GDM1 (cell line): ENCODE measurements around the gene RNF40.
A peak's percentile ranks its signal among the peaks of the same experiment; 100 is the strongest.

Source experiments
- DNase-seq: peaks from one replicate; lab custom pipeline; 2025; lab: John Stamatoyannopoulos, UW

Gene RNF40

DNA sequence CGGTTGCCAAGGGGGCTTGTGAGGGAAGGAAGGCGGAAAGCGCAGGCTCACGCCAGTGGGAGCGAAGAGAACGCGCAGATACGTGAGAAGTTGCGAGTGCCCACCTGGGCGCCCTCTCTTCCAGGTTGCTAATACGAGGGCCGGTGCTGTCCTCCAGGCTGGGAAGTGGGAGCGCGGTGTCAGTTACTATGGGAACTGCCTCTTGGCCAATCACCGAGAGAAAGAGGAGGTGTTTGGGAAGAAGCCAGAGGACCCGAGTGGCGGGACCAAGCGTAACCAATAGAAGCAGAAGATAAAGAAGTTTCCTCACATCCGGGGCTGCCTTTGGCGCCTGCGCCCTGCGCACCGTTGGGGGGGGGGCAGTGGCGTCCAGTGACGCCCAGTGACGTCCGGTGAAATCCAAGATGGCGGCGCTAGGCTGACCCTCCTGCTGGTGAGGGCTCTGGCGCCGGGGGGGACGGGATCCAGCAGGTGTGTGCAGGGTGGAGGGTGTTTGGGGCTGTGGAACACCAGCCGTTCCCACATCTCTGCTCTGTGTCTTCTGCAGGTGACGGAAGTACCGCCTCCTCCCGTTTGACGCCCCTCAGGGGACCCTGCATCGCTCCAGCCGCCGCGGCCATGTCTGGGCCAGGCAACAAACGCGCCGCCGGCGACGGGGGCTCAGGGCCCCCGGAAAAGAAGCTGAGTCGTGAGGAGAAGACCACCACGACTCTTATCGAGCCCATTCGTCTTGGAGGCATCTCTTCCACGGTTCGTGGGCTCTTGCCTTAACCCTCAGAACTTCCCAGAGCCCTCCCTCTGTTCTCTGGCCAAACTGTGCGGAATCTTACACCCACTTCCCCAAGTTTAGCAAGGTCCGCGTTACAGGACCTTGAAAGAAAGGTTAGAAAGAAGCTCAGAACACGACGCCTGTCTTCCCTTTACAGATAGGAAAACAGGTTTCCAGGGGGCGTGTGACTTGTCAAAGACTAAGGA, at the start of gene RNF40, which contains the start of gene CFAP119:
TSS of gene RNF40 (plus strand) at position 395 of the 975 bp plus-strand sequence. CDS start at position 619, 224 bp downstream.
TSS of gene CFAP119 (minus strand) at position 135 of the 975 bp plus-strand sequence. CDS start 314 bp downstream, outside the sequence.
- peak; percentile 92 for DNase-seq

GRCh38 chr16:30715750-30716445, 46.2 kb upstream of the RNF40 start:
- DNase-seq: no peak

DNA sequence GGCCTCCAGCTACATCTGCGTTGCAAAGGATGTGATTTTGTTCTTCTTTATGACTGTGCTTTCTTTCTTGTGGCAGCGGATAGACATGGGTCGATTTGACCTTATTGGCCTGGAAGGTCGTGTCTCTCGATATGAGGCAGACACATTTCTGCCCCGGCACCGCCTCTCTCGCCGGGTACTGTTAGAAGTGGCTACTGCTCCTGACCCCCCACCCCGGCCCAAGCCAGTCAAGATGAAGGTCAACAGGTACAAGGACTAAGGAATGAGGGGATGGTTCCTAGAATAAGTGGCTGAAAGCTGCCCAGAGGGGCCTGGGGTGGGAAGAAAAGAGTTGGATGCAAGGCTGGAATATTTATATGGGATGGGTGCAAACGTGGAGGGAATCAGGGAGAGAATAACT, 42.0 kb upstream of the RNF40 start:
- DNase-seq: no peak

- no peak for DNase-seq
Measured at GRCh38 chr16:30720694-30721093, 41.4 kb upstream of the RNF40 start.

DNA sequence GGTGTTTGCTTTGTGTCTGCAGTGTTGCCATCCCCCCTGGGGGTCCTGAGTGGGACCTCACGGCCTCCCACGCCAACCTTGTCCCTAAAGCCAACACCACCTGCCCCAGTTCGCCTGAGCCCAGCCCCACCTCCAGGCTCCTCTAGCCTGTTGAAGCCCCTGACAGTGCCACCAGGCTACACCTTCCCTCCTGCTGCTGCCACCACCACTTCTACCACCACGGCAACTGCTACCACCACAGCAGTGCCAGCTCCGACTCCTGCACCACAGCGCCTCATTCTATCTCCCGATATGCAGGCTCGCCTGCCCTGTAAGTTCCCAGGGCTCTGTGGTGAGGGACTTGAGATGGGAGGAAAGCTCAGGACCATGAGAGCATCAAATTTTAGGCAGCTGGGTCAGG, 41.0 kb upstream of the RNF40 start:
- no peak for DNase-seq

DNA sequence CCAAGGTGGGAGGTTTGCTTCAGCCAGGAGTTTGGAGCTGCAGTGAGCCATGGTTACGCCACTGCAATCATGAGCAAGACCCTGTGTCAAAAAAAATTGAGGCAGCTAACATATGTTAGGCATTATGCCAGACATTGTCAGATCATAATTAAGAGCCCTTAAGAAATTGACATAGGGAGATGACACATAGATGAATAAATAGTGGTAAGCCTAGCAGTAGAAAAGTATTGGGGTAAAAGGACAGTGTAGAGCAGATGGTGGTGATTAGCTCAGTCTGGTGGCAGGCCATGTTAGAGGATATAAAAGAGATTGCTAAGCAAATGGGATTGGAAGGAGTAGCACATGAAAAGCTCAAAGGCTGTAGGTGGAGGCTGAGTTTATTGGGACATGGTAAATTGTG, 40.5 kb upstream of the RNF40 start:
- no peak for DNase-seq

GRCh38 chr16:30722443-30722842, 39.7 kb upstream of the RNF40 start:
- DNase-seq: no peak

- DNase-seq: no peak
Measured at GRCh38 chr16:30722916-30723315, 39.2 kb upstream of the RNF40 start.

GRCh38 chr16:30723725-30724355, 38.3 kb upstream of the RNF40 start:
- no peak for DNase-seq

- DNase-seq: peak; percentile 13
Measured at GRCh38 chr16:30724641-30725417, 37.3 kb upstream of the RNF40 start.

DNA sequence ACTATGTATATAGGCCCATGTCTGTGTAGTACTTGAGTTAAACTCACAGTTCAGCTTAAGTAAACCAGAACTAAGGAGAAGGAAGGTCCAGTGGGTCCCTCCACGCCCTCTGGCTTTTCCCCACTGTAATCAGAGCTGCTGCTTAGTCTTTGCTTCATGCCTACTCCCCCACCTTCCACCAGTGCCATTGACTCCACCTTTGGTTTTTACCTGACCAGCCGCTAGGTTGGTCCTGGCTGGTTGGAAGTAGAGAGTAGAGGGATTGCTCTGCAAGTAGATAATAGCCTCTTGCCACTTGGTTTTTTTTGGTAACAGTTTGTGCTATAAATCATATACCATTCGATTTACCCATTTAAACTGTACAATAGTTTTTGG, 36.7 kb upstream of the RNF40 start:
- no peak for DNase-seq

DNA sequence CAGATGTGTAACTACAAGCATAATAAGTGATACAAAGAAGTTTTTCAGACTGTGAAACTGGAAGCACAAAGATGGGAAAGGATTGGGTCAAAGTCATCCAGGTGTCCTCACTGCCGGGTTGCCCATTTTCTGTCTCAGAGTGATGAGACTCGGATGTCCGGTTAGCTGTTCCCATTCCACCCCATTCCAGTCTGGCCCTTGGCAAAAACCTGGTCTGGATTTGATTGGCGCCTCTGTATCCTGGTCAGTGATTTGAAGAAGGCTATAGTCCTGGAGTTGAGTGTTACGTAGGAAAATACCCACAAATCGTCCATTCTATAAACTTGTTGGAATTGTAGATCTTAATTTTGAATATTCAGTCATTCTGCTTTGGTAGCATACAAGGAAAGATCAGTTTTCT, 33.8 kb upstream of the RNF40 start:
- DNase-seq: no peak

DNA sequence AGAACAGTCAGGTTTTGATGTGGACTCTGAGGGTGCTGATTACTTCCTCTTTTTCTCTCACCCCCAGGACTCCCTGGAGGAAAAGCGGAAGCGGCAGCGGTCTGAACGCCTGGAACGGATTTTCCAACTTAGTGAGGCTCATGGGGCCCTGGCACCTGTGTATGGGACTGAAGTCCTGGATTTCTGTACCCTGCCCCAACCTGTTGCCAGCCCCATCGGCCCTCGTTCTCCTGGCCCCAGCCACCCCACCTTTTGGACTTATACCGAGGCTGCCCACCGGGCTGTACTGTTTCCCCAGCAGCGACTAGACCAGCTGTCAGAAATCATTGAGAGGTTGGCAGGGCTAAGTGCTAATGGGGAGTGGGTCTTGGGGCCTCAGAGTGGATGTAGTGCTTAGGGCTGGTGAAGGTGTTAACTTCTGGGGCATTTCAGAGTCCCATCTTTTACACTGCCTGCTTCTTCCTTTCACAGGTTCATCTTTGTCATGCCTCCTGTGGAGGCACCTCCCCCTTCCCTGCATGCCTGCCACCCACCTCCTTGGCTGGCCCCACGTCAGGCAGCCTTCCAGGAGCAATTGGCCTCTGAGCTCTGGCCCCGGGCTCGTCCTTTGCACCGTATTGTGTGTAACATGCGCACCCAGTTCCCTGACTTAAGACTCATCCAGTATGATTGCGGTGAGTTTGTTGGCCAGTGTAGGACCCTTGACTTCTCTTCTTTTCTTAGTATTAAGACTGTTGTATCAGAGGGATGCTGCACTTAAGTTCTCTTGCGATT, 33.0 kb upstream of the RNF40 start:
- DNase-seq: no peak

DNA sequence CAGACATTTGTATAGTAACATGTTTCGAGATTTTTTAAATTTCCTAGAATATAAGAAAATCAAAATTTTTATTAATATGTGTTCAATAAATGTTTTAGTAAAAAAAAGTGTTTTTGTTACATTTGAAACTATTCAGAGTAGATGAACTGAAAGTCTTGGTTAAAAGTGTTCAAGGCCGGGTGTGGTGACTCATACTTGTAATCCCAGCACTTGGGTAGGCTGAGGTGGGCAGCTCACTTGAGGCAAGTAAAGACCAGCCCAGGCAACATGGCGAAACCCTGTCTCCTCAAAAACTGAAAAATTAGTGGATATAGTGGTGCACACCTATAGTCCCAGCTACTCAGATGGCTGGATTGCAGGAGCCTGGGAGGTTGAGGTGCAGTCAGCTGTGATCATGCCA, 30.7 kb upstream of the RNF40 start:
- no peak for DNase-seq

DNA sequence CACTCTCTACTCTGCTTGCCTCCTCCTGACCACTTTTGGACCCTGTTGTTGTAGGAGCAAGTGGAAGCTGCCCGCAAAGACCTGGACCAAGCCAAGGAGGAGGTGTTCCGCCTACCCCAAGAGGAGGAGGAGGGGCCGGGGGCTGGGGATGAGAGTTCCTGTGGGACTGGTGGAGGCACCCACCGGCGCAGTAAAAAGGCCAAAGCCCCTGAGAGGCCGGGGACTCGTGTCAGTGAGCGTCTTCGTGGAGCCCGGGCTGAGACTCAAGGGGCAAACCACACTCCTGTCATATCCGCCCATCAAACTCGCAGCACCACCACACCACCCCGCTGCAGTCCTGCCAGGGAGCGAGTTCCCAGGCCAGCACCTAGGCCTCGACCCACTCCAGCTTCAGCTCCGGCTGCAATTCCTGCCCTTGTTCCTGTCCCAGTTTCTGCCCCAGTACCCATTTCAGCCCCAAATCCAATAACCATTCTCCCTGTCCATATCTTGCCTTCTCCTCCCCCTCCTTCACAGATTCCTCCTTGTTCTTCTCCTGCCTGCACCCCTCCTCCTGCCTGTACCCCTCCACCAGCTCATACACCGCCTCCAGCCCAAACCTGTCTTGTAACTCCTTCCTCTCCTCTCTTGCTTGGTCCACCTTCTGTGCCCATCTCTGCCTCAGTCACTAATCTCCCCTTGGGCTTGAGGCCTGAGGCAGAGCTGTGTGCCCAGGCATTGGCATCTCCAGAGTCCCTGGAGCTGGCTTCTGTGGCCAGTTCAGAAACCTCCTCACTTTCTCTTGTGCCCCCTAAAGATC, 24.9 kb upstream of the RNF40 start:
- no peak for DNase-seq

GRCh38 chr16:30737794-30738648, 24.1 kb upstream of the RNF40 start:
- no peak for DNase-seq

GRCh38 chr16:30738984-30739951, 22.9 kb upstream of the RNF40 start:
- no peak for DNase-seq
